Endothelial cell of umbilical vein (primary cell): ENCODE data around the gene CGAS. TPM values are rescaled to one million over a fixed set of nuclear protein-coding genes. Genes with fewer than 3 reads are reported as not detected.

Experiments
- BruUV-seq: library from RNA; stranded (reverse); fragments of 400-500 nt; replicated peaks from 2 replicates; lab custom pipeline; 2021; lab: Mats Ljungman, UMichigan
- CTCF ChIA-PET: fragments of 300-600, 350-600 bp; sonication (Branson Sonifier 250); formaldehyde crosslinking; loops from one replicate; lab custom pipeline; 2021; ENCODE audit warnings: antibody characterized with exemption, inconsistent platforms; lab: Charles Lee
- POLR2A ChIA-PET: fragments of 300-600, 350-600 bp; sonication (Branson Sonifier 250); formaldehyde crosslinking; loops from one replicate; lab custom pipeline; 2021; ENCODE audit warnings: antibody characterized with exemption, inconsistent platforms; lab: Charles Lee
- DNase-seq: peaks from one replicate; pipeline ENCODE4 v3.0.0-alpha.2; 2011; ENCODE audit warnings: low read depth, low spot score
- FAIRE-seq: peaks from 2 replicates; lab custom pipeline; 2011; peaks lifted over from hg19 to GRCh38; lab: Jason Lieb, UNC
- H2AFZ ChIP-seq: 2 replicates; pipeline ENCODE4 v1.6.0; 2012; ENCODE audit warnings: low read depth, low read length, control low read depth, inconsistent platforms
- H3K27ac ChIP-seq: 2 replicates; pipeline ENCODE4 v1.5.1; 2011; ENCODE audit warnings: low read depth, mild to moderate bottlenecking, control low read depth, low read length, moderate library complexity; ENCODE audit not compliant: insufficient read depth
- H3K27me3 ChIP-seq, 2 experiments: 2 replicates each; pipeline versions ENCODE4 v1.6.0 to v1.6.1; 2011; ENCODE audit warnings: low read length in 2 of 2, mixed read lengths in 1 of 2; ENCODE audit not compliant: control insufficient read depth in 2 of 2, insufficient read depth in 2 of 2
- H3K36me3 ChIP-seq, 2 experiments: 2 replicates in 1 of 2; 3 replicates in 1 of 2; pipeline ENCODE4 v1.5.1; 2011; ENCODE audit warnings: low read length in 2 of 2, mild to moderate bottlenecking in 1 of 2, moderate library complexity in 1 of 2; ENCODE audit not compliant: control insufficient read depth in 2 of 2, insufficient read depth in 2 of 2; ENCODE audit errors: extremely low read depth in 1 of 2
- H3K4me1 ChIP-seq: 3 replicates; pipeline ENCODE4 v1.5.1; 2011; ENCODE audit warnings: mild to moderate bottlenecking, low read length; ENCODE audit not compliant: control insufficient read depth, insufficient read depth; ENCODE audit errors: extremely low read depth
- H3K4me2 ChIP-seq: 2 replicates; pipeline ENCODE4 v1.6.1; 2011; ENCODE audit warnings: low read length, control low read depth, mixed read lengths; ENCODE audit not compliant: insufficient read depth
- H3K4me3 ChIP-seq, 3 experiments: fragments of 200-600 bp in 1 of 3; sonication (generic), shearing (Covaris generic) in 1 of 3; replicated peaks in 1 of 3; 2 replicates each; pipeline ENCODE4 v1.5.1; 2011 to 2016; ENCODE audit warnings: control low read depth in 3 of 3, low read length in 3 of 3, mild to moderate bottlenecking in 2 of 3, inconsistent platforms in 1 of 3, low read depth in 1 of 3, moderate library complexity in 1 of 3; ENCODE audit not compliant: insufficient read depth in 1 of 3
- H3K79me2 ChIP-seq: 2 replicates; pipeline ENCODE4 v1.6.0; 2012; ENCODE audit warnings: low read length, inconsistent platforms; ENCODE audit not compliant: control insufficient read depth, insufficient read depth
- H3K9ac ChIP-seq: replicated peaks from 2 replicates; pipeline ENCODE3; 2011; ENCODE audit warnings: low read length, control low read depth; ENCODE audit not compliant: insufficient read depth; ENCODE audit errors: extremely low read depth
- H3K9me1 ChIP-seq: replicated peaks from 3 replicates; pipeline ENCODE4 v1.6.0; 2011; ENCODE audit warnings: mild to moderate bottlenecking, low read length; ENCODE audit not compliant: control insufficient read depth, insufficient read depth; ENCODE audit errors: extremely low read depth
- H3K9me3 ChIP-seq: replicated peaks from 2 replicates; pipeline ENCODE4 v1.5.1; 2012; ENCODE audit warnings: low read length, inconsistent platforms; ENCODE audit not compliant: control insufficient read depth, insufficient read depth
- H4K20me1 ChIP-seq: replicated peaks from 2 replicates; pipeline ENCODE3; 2011; ENCODE audit warnings: mild to moderate bottlenecking, low read length; ENCODE audit not compliant: control insufficient read depth, insufficient read depth; ENCODE audit errors: extremely low read depth
- CTCF ChIP-seq, 2 donors: IDR thresholded peaks; 1 replicate in 1 of 2; 2 replicates in 1 of 2; pipeline ENCODE4 v1.5.1; 2011; ENCODE audit warnings: low read length in 2 of 2, mild to moderate bottlenecking in 2 of 2, moderate library complexity in 2 of 2, control low read depth in 1 of 2, inconsistent platforms in 1 of 2, low read depth in 1 of 2; ENCODE audit not compliant: insufficient read depth in 1 of 2; ENCODE audit errors: extremely low read depth in 1 of 2
- EZH2 ChIP-seq: IDR thresholded peaks from 2 replicates; pipeline ENCODE4 v1.6.1; 2012; ENCODE audit warnings: borderline replicate concordance, low read depth, mild to moderate bottlenecking, moderate library complexity, low read length, inconsistent platforms; ENCODE audit not compliant: severe bottlenecking
- FOS ChIP-seq: IDR thresholded peaks from 2 replicates; pipeline ENCODE4 v1.6.1; 2011; ENCODE audit warnings: mild to moderate bottlenecking, low read length, moderate library complexity, borderline replicate concordance; ENCODE audit not compliant: insufficient read depth
- GATA2 ChIP-seq: IDR thresholded peaks from 2 replicates; pipeline ENCODE4 v1.7.0; 2011; ENCODE audit warnings: low read depth, mild to moderate bottlenecking, moderate library complexity, mixed read lengths, low read length; ENCODE audit not compliant: insufficient read length, insufficient read depth
- JUN ChIP-seq: IDR thresholded peaks from 2 replicates; pipeline ENCODE4 v1.6.1; 2011; ENCODE audit warnings: borderline replicate concordance, low read depth; ENCODE audit not compliant: insufficient read length, insufficient read depth
- MYC ChIP-seq: IDR thresholded peaks from one replicate; pipeline ENCODE4 v1.6.1; 2011; ENCODE audit warnings: mild to moderate bottlenecking, low read depth, low read length
- POLR2A ChIP-seq: IDR thresholded peaks from 2 replicates; pipeline ENCODE4 v1.6.1; 2012; ENCODE audit warnings: low read depth, mild to moderate bottlenecking, control low read depth, low read length
- POLR2AphosphoS5 ChIP-seq: IDR thresholded peaks from 2 replicates; pipeline ENCODE4 v1.6.1; 2012; ENCODE audit warnings: low read depth, mild to moderate bottlenecking, control low read depth, low read length, moderate library complexity; ENCODE audit not compliant: insufficient read depth
- dilution Hi-C: fragments of 300-500 bp; cut with MboI; formaldehyde crosslinking; loops from one replicate; pipeline ENCODE4 v1.15.0; 2019; ENCODE audit warnings: low sequenced_read_pairs; ENCODE audit not compliant: extremely low pct_ligation_motif_present
- intact Hi-C: fragments of 100-400 bp; cut with micrococcal nuclease; formaldehyde crosslinking; loops from one replicate; pipeline ENCODE4 v1.10.0; 2022
- polyA plus RNA-seq, 4 experiments: library from polyadenylated mRNA; depleted of rRNA in 3 of 4; stranded (reverse) in 3 of 4; unstranded in 1 of 4; fragments of >200 nt; gene quantifications; 2 replicates each; pipeline versions ENCODE4 v1.2.1 to v1.2.3, GENCODE V29; 2011 to 2012; ENCODE audit warnings: missing spikeins in 1 of 4
- total RNA-seq: library from RNA; stranded (reverse); gene quantifications from 2 replicates; pipeline ENCODE4 v1.2.3, GENCODE V29; 2021
- TF ChIP-seq, protein P1 (sequence below): IDR thresholded peaks from 2 replicates; pipeline ENCODE4 v1.6.1; 2011; ENCODE audit not compliant: insufficient read depth, insufficient read length

CGAS gene
- total and polyA plus RNA-seq, 2 donors (not counting 3 experiments of a cell fraction or from before 2014, with no cell fraction given): 1.9 to 7.4 TPM

DNA sequence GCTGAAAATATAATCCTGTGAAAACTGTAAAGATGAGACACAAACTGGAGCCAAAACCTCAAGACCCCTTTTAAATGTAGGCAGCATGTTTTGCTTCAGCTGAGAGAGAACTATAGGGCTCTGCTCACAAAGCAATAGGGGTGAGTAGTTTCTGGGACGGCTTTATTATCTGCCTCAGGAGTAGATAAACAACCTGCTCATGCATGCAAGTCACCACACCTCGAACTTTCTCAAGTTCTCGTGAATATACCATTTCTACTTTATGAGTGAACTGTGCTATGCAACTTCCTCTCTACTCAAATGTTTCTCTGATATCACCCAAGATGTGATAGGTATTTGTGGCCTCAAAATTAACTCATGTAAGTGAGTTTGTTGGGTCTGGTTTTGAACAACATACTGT, 74.9 kb downstream of the CGAS start:
- no peak overlapping the region for H3K4me2 ChIP-seq
- dilution Hi-C loops: no loop called here
- ChIA-PET POLR2A (no interaction called here), CTCF (interaction anchor here (1.3 kb wide), 2 partner anchors 12 kb away, joined by 3 to 7 read pairs; no protein-coding TSS in a partner anchor)
- H3K4me3 ChIP-seq: no peak overlapping the region
- H3K4me1 ChIP-seq: no peaks in the 10 kb centered on the region
- no peak for DNase-seq
- FAIRE-seq: no peak
- no peaks in the 10 kb centered on the region for H4K20me1 ChIP-seq
- H3K79me2 ChIP-seq: no peaks in the 10 kb centered on the region
- H3K36me3 ChIP-seq: no peaks in the 10 kb centered on the region
- H3K9me3 ChIP-seq: no peaks in the 10 kb centered on the region
- no peak for TF ChIP-seq POLR2A
- no peak for TF ChIP-seq MYC
- no peak for TF ChIP-seq CTCF (IDR thresholded peaks at IDR 0.05; ENCODE audit: extremely low read depth in 1 of 2, insufficient read depth in 1 of 2, low read depth in 1 of 2, low read length in 2 of 2)
- TF ChIP-seq POLR2AphosphoS5: no peak
- TF ChIP-seq, protein P1, sequence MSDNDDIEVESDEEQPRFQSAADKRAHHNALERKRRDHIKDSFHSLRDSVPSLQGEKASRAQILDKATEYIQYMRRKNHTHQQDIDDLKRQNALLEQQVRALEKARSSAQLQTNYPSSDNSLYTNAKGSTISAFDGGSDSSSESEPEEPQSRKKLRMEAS: no peak
- TF ChIP-seq JUN: no peak
- no peak for TF ChIP-seq GATA2
- TF ChIP-seq FOS: no peak
- no peak for TF ChIP-seq EZH2
- intact Hi-C loops: no loop called here
- H3K27me3 ChIP-seq: no peaks in the 10 kb centered on the region
- H3K9ac ChIP-seq: no peak overlapping the region
- no TSS peak for BruUV-seq
- H3K9me1 ChIP-seq: no peaks in the 10 kb centered on the region
- no peak overlapping the region for H2AFZ ChIP-seq
- H3K27ac ChIP-seq: no peak overlapping the region
